ENCODE measurements around the gene FSD2. TPM values are rescaled to one million over a fixed set of nuclear protein-coding genes. Genes with fewer than 3 reads are reported as not detected.
A peak's percentile ranks its signal among the peaks of the same experiment; 100 is the strongest.

FSD2 gene
- not detected for total RNA-seq

GRCh38 chr15:82805994-82806406 lies at the start of gene FSD2:
FSD2 (minus strand) TSS chr15:82806069; CDS start chr15:82787390, 18,679 bp downstream.
- no peaks in the 10 kb centered on the region for H3K9me3 Mint-ChIP-seq
- ATAC-seq: no peak
- no peak for DNase-seq (ENCODE audit: low spot score in 2 of 2)
- H3K36me3 Mint-ChIP-seq: no peaks in the 10 kb centered on the region
- no peak within 1 kb of the TSS for H3K27ac Mint-ChIP-seq

DNA sequence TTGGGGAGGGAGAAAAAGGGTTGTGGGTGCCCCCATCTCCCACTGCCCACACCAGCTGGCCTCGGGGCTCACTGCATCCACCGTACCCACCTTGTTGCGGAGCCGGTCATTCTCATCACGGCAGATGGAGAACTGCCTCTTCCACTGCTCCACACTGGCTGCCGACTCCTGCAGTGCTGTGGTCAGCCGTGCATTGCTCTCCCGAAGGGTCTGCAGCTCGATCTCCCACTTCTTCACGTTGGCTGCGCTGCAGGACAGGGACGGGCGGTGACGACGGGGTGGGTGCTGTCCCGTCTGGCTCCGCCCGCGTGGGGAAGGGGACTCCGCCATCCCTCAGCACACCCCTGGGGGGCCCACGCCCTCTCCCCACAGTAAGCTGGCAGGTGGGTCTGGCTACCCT lies 48.7 kb upstream of the FSD2 start:
- ATAC-seq: no peak
- peak in 1 of 2 donors; percentile 39 for DNase-seq (ENCODE audit: low spot score in 2 of 2)
- H3K36me3 Mint-ChIP-seq: no peaks in the 10 kb centered on the region
- no peak overlapping the region for H3K27ac Mint-ChIP-seq
- H3K9me3 Mint-ChIP-seq: no peaks in the 10 kb centered on the region

DNA sequence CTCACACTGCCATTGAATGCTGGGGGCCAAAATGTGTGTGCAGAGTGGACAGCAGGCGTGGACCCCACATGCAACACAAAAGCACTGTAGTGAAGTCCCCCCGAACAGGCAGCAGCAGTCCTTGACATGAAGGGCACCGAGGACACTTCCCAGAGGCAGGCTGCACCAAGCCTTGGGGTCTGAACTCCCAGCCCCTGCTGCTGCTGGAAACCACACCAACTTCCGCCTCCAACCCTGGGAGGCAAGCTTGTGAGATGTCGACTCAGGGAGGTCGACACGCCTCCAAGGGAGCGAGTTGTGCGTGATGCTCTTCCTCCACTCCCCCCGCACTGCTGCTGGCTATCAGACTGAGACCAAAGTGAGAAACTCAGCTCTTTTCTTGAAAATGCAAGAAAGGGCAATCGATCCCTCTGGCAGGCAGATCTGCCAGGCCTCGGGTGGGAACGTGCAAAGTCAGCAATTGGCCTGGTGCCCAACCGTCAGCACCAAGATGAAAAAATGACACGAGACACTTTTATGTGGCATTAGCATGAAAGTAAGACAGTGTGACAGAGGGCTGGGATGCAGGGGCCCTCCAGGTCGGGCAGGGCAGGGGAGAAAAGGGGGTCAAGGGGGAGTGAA lies 47.2 kb upstream of the FSD2 start:
- Mint-ChIP-seq H3K36me3 (no peaks in the 10 kb centered on the region), H3K9me3 (no peaks in the 10 kb centered on the region), H3K27ac (no peak overlapping the region)
- DNase-seq (ENCODE audit: low spot score in 2 of 2): peak in 1 of 2 donors; percentile 49
- ATAC-seq: no peak

DNA sequence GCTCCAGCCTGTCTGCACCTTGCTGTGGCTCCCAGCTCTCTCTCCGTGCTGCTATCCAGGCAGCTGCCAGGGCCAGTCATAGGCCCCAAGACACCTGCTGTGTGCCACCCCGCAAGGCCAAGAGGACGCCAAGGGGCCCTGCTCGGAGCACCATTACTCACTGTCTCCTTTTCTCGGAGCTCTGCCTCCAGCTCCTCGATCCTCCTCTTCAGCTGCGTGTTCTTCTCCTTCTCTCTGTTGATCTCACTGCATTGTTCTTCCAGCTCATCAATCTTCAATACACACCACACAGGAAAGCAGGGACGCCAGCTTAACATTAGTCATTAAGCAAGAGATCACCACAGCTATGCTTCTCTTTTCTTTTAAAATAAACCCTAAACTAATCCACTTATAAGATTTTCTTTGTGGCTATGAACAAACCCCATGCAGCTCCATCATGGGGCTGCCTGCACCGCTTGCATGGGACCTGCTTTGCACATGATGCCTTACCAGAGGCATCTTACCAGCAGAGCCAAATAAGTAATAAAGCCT lies 46.2 kb upstream of the FSD2 start:
- Mint-ChIP-seq H3K9me3 (no peaks in the 10 kb centered on the region), H3K27ac (no peak overlapping the region), H3K36me3 (no peaks in the 10 kb centered on the region)
- DNase-seq (ENCODE audit: low spot score in 2 of 2) (peak in 1 of 2 donors; percentile 6), ATAC-seq (no peak)

- Mint-ChIP-seq H3K9me3 (no peaks in the 10 kb centered on the region), H3K27ac (no peak overlapping the region), H3K36me3 (no peaks in the 10 kb centered on the region)
- DNase-seq (ENCODE audit: low spot score in 2 of 2): peak in 1 of 2 donors; percentile 39
- no peak for ATAC-seq
These were observed 45.5 kb upstream of the FSD2 start for GRCh38 chr15:82851306-82851850.

- no peaks in the 10 kb centered on the region for H3K36me3 Mint-ChIP-seq
- no peak overlapping the region for H3K27ac Mint-ChIP-seq
- DNase-seq (ENCODE audit: low spot score in 2 of 2): peak in 1 of 2 donors; percentile 14
- H3K9me3 Mint-ChIP-seq: no peaks in the 10 kb centered on the region
- no peak for ATAC-seq
These were observed 44.9 kb upstream of the FSD2 start for GRCh38 chr15:82850731-82851130.

DNA sequence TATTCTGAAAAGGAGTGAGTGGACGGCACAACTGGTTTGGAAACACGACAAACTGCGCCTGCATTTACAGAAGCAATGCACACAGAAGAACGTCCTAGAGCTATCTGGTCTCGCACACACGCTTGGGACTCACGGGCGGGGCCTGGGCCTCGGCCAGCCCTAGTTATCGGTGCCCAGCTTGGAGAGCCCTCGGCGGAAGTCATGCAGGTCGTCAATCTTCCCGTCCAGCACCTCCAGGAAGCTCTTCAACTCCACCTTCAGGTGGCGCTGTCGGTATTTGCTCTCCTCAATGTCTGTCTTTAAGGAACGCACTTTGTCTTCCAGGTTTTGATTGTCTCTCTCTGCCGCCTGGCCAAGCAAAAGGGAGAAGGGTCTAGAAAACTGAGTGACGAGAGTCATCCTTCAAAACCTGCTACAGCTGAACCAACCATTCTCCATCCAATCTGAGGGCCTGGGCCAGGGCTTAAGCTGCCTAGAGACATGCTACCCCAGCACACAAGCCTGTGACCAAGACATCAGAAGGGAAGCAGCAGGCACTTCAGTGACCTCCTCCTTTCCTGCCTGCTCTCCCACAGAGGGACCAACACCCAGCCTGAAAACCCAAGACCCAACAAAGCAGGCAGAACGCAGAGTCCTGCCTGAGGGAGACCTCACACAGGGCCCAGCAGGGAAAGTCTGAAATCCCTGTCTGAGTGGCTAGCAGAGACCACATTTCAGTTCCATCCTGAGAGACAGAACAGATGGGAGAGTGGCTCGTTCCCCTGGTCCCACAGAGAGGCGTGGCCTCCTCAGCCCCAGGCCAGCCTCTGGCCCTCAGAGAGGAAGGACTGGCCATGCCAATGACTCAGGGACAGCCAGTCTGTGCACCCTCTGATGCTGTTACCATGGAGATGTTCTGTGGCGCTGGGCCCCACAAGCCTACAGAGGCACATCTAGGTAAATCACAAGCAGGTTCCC lies 44.0 kb upstream of the FSD2 start:
- DNase-seq (ENCODE audit: low spot score in 2 of 2): peak; percentile 56 to 68

GRCh38 chr15:82848241-82848993 lies 42.5 kb upstream of the FSD2 start:
- no peaks in the 10 kb centered on the region for H3K9me3 Mint-ChIP-seq
- H3K36me3 Mint-ChIP-seq: no peaks in the 10 kb centered on the region
- no peak overlapping the region for H3K27ac Mint-ChIP-seq

More for the DNA sequence above, 44.0 kb upstream of the FSD2 start:
- Mint-ChIP-seq H3K27ac (peak overlapping the region in 1 of 2 donors; percentile 44), H3K36me3 (no peaks in the 10 kb centered on the region), H3K9me3 (no peaks in the 10 kb centered on the region)
- ATAC-seq: peak; percentile 82 to 87

DNA sequence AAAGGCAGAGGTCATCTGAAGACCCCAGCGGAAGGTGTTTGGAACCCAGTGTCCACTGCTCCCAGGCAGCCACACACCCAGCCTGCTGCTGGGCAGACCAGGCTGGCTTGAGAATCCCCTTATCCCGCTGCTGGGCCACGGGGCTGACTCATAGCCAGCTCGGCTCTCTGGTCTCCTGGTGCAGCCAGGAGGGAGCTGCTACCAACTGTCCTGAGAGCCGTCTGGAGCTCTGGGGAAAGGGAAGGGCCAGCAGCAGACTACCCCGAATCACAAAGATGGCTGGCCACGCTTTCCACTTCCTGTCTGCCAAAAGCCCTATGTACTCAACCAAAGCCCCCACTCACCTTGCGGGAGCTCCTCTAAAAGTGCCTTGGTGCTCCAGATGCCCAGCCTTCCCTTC lies 41.8 kb upstream of the FSD2 start:
- ATAC-seq (no peak), DNase-seq (ENCODE audit: low spot score in 2 of 2) (peak in 1 of 2 donors; percentile 39)
- H3K36me3 Mint-ChIP-seq: no peaks in the 10 kb centered on the region
- no peak overlapping the region for H3K27ac Mint-ChIP-seq
- no peaks in the 10 kb centered on the region for H3K9me3 Mint-ChIP-seq

More at GRCh38 chr15:82848241-82848993, 42.5 kb upstream of the FSD2 start:
- ATAC-seq (no peak), DNase-seq (ENCODE audit: low spot score in 2 of 2) (peak in 1 of 2 donors; percentile 44)

DNA sequence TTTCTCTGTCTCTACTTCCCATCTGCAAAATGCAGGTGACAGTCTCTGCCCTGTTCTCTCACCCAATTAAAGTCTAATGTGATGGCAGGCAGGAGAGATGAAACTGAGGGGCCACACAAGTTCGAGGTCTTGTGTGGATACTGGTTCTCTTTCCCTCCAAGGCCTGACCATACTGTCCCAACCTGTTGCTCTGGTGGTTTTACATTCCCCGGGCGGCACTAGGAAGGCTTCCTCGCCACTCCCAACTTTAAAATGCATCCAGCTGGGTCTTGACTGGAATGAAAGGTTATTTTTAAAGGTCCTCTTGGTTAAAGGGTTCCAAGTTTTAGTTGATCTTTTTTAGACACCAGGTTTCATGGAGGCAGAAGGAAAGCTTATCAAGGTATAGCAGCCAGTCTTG lies 40.8 kb upstream of the FSD2 start:
- no peak for ATAC-seq
- Mint-ChIP-seq H3K36me3 (no peaks in the 10 kb centered on the region), H3K27ac (no peak overlapping the region), H3K9me3 (no peaks in the 10 kb centered on the region)
- DNase-seq (ENCODE audit: low spot score in 2 of 2): peak in 1 of 2 donors; percentile 48

GRCh38 chr15:82845686-82846085 lies 39.8 kb upstream of the FSD2 start:
- Mint-ChIP-seq H3K27ac (no peak overlapping the region), H3K36me3 (no peaks in the 10 kb centered on the region), H3K9me3 (no peaks in the 10 kb centered on the region)
- ATAC-seq (no peak), DNase-seq (ENCODE audit: low spot score in 2 of 2) (peak in 1 of 2 donors; percentile 37)

- Mint-ChIP-seq H3K27ac (no peak overlapping the region), H3K36me3 (no peaks in the 10 kb centered on the region), H3K9me3 (no peaks in the 10 kb centered on the region)
- ATAC-seq (no peak), DNase-seq (ENCODE audit: low spot score in 2 of 2) (no peak)
These were observed 37.7 kb upstream of the FSD2 start for GRCh38 chr15:82843566-82843965.

DNA sequence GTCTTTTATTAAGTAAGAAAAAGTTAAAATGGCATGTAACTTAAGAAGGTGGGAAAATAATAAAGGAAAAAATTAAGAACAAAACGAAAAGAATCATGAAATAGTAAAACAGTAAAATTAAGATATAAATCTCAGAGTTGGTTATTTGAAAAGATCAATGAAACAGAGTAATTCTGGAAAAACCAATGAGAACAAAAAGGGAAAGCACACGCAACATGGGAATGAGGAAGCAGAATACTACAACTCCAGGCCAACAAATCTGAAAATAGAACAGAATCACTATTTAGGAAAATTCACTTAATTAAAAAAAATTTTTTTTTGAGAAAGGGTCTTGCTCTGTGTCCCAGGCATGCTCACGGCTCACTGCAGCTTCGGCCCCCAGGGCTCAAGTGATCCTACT lies 34.3 kb upstream of the FSD2 start:
- Mint-ChIP-seq H3K36me3 (peaks cover 29 to 30% of the 10 kb centered on the region in 2 donors), H3K9me3 (peaks cover 0 to 8% of the 10 kb centered on the region in 2 donors), H3K27ac (no peak overlapping the region)
- ATAC-seq (no peak), DNase-seq (ENCODE audit: low spot score in 2 of 2) (no peak)

DNA sequence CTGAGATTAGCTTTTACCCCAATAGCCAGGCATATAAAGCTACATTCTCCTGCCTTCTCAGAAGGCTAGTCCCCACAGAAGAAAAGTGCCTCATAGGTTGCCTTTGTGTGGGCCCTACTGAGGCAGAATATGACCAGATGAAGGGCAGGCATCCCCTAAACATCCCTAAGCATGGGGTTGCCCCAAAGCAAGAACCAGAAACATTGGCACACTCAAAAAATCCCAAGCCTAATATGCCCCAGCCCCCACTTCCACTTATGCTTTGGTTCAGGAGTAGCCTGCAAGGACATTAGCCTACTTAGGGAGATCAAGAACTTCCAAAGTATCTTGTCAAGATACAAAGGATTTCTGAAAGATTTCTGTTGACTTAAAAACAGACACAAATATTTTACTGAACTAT lies 33.3 kb upstream of the FSD2 start:
- no peak for DNase-seq (ENCODE audit: low spot score in 2 of 2)
- H3K27ac Mint-ChIP-seq: no peak overlapping the region
- no peak for ATAC-seq
- peaks cover 30% of the 10 kb centered on the region in 2 donors for H3K36me3 Mint-ChIP-seq
- peaks cover 0 to 8% of the 10 kb centered on the region in 2 donors for H3K9me3 Mint-ChIP-seq

DNA sequence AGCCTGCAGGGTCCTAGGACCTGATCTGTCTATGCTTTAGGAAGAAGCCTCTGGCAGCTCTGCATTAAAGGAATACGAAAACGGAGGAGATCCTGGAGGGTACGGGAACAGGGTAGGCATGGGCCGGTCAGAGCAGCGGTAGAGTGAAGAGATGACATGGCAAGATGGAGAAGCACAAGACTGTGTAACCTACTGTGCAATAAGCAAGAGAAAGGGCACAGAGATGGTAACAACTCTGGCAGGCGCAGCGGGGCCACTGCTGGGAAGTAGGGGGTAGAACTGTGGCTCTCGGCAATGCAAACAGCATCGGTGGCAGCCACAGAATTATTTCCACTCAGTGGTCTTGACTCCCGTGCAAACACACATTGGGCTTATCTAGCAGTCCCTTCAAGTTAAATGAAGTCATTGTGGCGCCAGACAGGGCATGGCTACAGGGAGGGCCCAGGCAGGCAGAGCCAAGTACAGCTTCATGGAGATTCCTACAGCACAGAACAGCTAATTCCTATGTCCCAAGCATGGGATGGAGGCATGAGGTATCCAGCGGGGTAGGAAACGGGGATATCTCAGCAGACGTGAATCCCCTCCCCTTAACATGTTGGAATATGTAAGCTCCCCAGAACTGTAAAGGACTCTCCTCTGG lies 32.3 kb upstream of the FSD2 start:
- ATAC-seq: no peak
- H3K9me3 Mint-ChIP-seq: peaks cover 0 to 8% of the 10 kb centered on the region in 2 donors
- DNase-seq (ENCODE audit: low spot score in 2 of 2): no peak
- H3K27ac Mint-ChIP-seq: no peak overlapping the region
- H3K36me3 Mint-ChIP-seq: peaks cover 33% of the 10 kb centered on the region in 2 donors

DNA sequence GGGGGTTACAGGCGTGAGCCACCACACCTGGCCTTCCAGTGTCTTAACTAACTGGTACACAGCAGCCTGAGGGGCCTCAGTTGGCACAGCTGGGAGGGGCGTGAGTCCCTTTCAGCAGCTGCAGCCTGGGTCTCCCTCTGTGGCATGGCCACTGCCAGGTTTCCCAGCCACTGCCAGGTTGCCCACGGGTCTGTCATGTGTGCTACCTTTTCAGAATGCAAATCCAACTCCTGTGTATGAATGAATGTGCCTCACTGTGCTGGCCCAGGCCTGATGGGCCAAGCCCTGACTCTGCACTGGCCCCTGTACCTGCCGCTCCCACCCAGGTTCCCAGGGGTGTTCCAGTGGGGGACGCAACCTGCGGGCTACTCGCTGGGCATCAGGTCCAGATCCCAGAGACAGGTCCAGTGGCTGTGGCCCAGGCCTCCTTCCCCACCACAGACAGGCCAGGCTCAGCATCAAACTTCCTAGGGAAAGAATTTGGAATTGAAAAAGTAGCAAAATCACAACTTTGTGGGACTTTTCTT lies 29.6 kb upstream of the FSD2 start:
- no peak overlapping the region for H3K27ac Mint-ChIP-seq

More for the DNA sequence above, 29.6 kb upstream of the FSD2 start:
- DNase-seq (ENCODE audit: low spot score in 2 of 2) (no peak), ATAC-seq (no peak)
- peaks cover 41 to 48% of the 10 kb centered on the region in 2 donors for H3K36me3 Mint-ChIP-seq
- peaks cover 0 to 8% of the 10 kb centered on the region in 2 donors for H3K9me3 Mint-ChIP-seq

All from activated naive CD4-positive, alpha-beta T cell treated with anti-CD3 and anti-CD28 coated beads, Interleukin-2, amount 50 U/mL, for 72 hours (primary cell).